ENCODE data around the gene CLMP.
A peak's percentile ranks its signal among the peaks of the same experiment; 100 is the strongest.

The CLMP gene

DNA sequence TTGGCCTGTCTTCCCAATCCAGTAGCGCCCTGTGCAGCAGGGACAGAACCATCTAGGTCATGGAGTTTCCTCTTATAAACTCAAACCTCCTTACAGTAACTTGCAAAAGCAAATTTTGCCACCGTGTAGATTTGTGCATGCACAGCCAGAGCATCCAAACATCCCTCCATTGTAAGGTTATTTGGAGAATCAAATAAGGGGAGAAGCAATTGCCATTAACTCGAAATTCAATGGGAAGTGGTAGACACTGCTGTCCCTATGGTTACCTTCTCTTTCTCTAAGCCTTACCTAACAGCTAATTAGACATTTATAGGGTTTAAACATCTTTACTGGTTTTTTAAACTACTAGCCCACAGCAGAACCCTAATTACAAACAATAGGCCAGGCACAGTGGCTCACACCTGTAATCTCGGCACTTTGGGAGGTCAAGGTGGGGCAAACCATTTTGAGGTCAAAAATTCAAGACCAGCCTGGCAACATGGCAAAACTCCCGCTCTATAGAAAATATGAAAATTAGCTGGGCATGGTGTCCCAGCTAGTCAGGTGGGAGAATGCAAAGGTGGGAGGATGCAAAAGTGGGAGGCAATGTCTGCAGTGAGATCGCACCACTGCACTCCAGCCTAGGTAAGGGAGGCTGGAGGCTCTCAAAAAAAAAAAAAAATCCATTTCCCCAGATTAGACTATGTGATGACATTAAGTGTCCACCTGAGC lies 139.7 kb downstream of the CLMP start:
- no peak for DNase-seq (ENCODE audit: low spot score)

DNA sequence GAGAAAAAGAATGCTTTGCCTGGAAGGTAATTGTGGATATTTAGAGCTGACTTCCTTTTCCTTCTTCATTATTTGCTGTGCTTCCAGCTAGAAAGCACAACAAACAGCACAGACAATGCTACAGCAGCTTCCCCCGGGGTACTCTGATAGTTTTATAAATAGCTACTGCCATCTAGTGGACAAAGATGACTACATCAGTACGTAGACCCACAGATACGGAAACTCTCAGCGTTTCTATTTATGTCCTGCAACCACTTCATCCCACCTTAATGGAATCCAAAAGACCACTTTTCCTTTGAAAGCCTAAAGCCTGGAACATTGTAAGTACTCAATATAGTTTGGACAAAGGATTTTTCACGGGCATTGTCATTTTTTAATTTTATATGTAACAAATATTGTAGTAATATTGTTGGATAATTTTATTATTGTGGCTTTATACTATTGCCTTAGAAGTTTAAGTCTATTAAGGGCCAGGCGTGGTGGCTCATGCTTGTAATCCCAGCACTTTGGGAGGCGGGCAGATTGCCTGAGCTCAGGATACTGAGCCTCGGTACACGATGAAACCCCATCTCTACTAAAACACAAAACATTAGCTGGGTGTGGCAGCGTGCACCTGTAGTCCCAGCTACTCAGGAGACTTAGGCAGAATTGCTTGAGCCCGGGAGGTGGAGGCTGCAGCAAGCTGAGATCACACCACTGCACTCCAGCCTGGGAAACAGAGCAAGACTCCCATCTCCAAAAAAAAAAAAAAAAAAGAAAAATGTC lies 140.6 kb downstream of the CLMP start:
- DNase-seq (ENCODE audit: low spot score): peak; percentile 66

DNA sequence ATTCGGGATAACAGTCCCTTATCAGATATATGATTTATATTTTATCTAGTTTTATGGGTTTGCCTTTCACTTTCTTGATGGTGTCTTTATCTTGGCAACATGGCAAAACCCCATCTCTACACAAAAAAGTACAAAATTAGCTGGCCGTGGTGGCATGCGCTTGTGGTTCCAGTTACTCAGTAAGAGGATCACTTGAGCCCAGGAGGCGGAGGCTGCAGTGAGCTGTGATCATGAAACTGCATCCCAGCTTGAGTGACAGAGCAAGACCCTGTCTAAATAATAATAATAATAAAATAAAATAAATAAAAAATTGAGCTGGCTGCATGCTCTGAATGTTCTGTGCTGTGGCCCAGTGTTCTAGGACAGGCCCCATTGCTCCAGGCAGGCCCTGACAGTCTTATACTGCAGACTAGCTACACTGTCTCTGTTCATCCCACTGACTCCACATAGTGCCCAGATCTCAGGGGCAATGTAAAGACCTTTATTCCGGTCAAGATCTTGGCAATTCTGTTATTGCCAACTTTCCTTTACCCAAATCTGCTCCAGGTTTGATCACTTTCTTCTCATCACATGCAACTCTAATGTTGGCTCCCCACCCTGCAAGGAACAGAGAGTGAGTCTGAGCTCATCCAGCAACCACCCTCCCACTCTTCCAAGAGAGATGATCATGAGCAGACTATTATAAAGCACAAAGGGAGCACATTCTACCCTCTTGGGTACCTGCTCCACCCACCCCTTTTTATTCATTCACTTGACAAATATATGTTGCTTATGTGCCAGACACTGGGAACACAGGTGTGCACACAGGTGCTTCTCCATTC lies 141.9 kb downstream of the CLMP start:
- DNase-seq (ENCODE audit: low spot score): peak; percentile 72

DNA sequence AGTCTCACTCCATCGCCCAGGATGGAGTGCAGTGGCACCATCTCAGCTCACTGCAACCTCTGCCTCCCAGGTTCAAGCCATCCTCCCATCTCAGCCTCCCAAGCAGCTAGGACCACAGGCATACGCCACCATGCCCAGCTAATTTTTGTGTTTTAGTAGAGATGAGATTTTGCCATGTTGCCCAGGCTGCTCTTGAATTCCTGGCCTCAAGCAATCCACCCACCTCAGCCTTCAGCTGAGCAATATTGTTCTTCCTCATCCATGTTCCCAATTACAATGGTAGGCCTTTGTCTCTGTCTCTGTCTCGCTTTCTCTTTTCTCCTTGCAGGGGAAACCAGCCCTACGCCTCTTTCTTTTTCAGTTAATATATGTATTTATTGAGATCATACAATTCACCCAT lies 143.4 kb downstream of the CLMP start:
- no peak for DNase-seq (ENCODE audit: low spot score)

DNA sequence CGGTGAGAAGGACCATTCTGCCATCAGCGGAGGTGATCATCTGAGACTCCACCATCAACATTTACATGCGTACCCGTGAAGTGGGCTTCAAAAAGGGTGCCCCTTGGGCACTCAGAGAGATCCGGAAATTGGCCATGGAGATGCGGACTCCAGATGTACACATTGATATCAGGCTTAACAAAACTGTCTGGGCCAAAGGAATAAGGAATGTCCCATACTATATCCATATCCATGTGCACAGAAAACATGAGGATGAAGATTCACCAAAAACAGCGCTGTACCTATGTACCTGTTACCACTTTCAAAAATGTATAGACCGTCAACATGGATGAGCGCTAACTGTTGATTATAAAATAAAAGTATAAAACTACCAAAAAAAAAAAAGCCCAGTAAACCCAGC lies 143.9 kb downstream of the CLMP start:
- DNase-seq (ENCODE audit: low spot score): no peak

DNA sequence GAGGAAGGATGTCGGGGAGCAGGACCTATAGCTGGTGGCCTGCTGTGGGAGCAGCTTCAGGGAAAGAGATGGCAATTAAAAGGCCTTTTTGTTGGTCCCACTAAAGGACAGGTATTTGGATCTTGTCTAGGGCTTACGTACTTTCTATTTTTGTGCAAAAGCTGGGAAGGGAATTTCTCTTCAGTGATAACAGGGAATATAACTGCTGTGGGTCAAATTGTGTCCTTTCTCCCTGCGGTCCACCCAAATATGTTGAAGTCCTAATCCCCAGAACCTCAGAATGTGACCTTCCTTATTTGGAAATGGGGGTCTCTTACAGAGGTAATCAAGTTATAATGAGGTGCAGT lies 147.1 kb downstream of the CLMP start:
- DNase-seq (ENCODE audit: low spot score): no peak

DNA sequence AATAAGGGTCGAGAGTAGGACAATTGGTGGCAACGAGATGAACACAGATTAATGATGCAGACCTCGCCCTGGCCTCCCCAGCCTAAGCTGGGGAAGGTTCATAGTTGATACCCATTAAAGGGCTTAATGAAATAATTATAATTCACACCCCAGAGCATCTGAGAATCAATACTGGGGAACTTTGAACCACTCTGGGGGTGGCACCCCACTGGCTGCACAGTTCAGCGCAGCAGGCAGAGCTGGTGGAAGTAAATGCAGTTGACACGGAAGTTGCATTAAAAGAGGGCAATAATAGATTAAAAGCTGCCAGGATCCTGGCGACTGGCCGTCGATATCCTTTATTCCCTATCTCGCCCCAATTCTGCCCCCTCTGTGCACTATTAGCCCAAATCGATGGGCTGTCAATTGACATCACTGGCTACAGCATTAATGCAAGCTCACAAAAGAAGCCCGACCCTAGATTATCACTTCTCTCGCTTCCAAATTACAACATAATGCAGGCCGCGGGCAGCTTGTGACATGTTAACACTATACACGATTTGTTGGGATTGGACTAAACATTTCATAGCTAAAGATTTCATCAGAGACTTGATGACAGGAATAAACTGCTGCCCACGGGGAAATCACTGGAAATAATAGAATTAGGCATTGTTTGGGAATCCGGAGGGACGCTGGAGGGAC lies 147.6 kb downstream of the CLMP start:
- no peak for DNase-seq (ENCODE audit: low spot score)

DNA sequence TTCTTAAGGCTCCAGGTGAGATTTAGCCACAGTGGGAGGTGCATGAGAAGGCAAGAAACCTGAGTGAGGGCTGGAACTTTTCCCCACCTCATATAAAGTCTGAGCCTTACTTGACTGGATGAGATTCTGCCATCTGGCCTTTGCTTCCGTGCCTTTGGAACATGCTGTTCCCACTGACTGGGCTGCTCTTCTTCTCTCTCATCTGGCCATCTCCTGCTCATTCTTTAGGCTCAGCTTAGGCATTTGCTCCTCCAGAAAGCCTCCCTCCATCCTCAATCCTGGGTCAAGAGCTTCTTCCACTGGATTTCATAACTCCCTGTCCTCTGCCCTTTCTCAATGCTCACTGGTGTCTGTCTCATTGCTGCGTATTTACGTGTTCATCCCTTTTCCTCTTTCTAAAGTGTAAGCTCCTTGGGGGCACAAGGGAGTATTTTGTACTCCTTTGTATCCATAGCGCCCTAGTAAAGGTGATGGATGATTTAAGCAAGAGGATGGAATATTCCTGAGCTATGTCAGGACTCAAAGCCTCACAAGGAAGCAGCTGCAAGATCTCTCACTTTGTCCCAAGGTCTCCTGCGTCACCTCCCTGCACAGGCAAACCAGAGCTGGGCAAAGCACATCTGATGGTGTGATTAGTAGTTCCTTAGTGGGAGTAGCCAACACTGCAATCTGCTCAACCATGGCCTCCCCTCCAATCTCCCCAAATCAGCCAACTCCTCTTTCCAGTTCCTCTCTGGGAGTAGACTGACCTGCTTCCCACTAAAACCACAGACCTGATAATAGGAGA lies 148.4 kb downstream of the CLMP start:
- no peak for DNase-seq (ENCODE audit: low spot score)

DNA sequence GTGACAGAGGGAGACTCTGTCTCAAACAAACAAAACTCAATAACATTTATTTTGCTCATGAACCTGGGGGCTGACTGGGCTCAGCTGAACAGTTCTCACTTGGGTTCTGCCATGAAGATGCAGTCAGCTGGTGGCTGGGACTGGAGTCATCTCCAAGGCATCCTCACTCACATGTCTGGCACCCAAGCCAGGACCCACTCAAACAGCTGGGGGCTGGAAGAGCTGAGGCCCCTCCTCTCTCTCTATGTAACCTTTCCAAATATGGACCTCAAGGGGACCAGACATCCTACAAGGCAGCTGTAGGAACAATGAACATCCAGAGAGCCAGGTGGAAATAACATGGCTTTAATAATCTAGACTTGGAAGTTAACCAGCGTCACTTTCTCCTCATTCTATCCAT lies 149.9 kb downstream of the CLMP start:
- DNase-seq (ENCODE audit: low spot score): no peak

DNA sequence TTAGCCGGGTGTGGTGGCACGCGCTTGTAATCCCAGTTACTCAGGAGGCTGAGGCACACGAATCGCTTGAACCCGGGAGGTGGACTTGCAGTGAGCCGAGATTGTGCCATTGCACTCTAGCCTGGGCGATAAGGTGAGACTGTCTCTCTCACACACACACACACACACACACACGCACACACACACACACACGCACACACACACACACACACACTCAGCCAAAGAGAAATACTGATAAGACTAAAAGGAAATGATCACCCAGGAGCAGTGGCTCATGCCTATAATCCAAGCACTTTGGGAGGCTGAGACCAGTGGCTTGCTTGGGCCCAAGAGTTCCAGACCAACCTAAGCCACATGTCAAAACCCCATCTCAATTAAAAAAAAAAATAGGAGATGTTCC lies 153.9 kb downstream of the CLMP start:
- DNase-seq (ENCODE audit: low spot score): no peak

DNA sequence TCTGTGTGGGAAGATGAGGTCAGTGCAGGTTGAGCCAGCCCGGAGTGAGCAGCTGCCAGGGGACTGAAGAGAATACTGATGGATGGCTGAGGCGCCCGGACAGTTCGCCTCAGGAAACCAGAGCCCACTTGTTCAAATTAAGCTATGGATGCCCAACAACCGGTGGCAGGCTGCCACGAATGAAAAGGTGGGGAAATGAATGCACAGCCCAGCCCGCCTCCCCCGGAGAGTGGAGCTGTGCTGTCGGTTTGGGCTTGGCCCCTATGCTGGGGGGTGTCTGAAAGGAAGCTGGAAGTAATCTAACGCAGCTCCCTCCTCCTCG lies 155.0 kb downstream of the CLMP start:
- DNase-seq (ENCODE audit: low spot score): no peak

DNA sequence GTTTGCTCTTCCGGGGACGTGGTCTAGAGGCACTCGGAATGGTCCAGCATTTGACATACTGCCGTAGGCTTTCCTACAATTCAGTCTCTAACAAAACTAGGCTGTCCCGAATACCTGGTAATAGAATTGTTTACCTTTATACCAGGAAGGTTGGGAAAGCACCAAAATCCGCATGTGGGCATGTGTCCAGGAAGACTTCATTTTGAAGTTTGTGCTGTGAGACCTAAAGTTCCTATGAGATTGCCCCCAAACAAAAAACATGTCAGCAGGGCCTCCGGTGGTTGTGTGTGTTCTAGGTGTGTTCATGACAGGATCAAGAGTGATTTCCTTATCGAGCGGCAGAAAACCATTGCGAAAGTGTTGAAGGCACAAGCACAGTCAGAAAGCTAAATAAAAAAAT lies 159.2 kb downstream of the CLMP start:
- no peak for DNase-seq (ENCODE audit: low spot score)

DNA sequence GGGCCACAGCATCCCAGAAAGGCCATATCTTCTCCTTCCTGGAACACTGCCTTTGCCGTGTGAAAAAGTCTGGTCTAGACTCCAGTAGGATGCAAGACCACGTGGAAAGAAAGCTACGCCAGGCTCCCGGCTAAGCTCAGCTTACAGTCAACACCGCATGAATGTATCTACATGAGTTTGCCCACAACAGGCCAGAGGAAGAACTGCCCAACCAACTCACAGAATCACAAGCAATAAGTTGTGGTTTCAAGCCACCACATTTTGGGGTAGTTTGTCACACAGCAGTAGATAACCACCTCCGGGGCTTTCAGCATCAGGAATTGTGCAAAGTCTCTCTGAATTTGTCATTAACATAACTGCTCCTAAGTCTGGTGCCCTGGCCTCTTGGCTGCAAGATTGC lies 160.5 kb downstream of the CLMP start:
- no peak for DNase-seq (ENCODE audit: low spot score)

DNA sequence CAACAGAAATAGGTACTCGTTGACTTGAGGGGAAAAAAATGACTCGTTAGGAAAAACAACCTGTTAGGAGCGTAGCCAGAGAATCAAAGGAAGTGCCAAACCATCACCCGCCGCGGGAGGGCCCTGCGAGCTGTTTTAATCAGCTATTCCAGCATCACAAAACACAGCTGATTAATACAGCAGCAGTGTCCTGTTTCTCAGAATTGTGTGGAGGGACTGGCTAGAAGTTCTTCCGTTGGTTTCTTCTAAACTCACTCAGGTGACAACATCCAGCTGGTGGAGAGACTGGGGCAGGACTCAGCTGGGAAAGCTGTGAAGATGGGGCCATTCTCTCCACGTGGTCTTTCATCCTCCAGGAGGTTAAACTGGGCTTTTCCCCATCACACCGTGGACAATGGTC lies 161.2 kb downstream of the CLMP start:
- DNase-seq (ENCODE audit: low spot score): no peak

DNA sequence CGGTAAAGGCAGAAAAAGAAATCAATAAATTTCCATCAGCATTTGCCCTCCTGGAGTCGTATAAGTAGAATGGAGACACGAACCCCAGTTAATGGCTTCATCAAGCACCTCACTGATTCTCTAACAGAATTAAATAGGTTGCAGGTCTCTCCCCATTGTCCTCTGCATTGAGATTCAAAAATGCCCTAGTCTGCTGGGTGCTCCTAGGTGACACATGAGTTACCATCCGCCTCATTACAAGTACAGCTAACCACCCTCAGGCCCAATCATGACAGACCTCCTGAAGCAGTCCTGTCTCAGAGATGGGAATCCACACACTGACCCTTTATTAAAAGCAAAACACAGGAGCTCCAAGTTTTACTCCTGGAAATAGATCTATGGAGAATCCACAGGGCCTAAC lies 164.5 kb downstream of the CLMP start:
- no peak for DNase-seq (ENCODE audit: low spot score)

DNA sequence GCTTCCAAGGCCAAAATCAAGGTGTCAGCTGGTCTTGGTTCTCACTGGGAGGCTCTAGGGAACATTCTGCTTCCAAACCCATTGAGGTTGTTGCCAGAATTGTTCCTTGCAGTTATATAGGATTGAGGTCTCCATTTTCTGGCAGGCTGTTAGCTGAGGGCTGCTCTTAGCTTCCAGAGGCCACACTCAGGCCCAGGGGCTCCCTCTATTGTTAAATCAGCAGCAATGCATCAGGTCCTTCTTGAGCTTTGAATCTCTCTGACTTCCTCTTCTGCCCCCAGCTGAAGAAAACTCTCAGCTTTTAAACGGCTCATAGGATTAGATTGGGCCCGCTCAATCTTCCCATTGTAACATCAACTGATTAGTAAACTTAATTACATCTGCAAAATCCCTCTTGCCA lies 174.1 kb downstream of the CLMP start:
- no peak for DNase-seq (ENCODE audit: low spot score)

Data from putamen (tissue), 1 donor.